Naive thymus-derived CD4-positive, alpha-beta T cell (primary cell): ENCODE measurements around the gene SLC38A1. TPM values are rescaled to one million over a fixed set of nuclear protein-coding genes. Genes with fewer than 3 reads are reported as not detected.
A peak's percentile ranks its signal among the peaks of the same experiment; 100 is the strongest.
"Not testable (repeated sequence)": the region's sequence is repeated elsewhere in the genome, so short reads cannot be mapped to it uniquely, and the experiment has no call there.

ENCODE experiments used
- ATAC-seq: fragments of 150-1000 bp; cut with Tn5 transposase; 2 replicates; pipeline ENCODE4 v1.10.0; 2021; ENCODE audit warnings: mild to moderate bottlenecking, moderate library complexity
- CTCF ChIA-PET: fragments of 350-600 bp; sonication (Branson Sonifier 250); formaldehyde crosslinking; loops from one replicate; lab custom pipeline; 2021; ENCODE audit warnings: antibody characterized with exemption; lab: Charles Lee
- POLR2A ChIA-PET: fragments of 350-600 bp; sonication (Branson Sonifier 250); formaldehyde crosslinking; loops from one replicate; lab custom pipeline; 2021; ENCODE audit warnings: antibody characterized with exemption, inconsistent platforms; lab: Charles Lee
- DNase-seq, 9 donors: peaks; one replicate each; pipeline versions ENCODE4 v3.0.0 to v3.0.0-alpha.2; 2020 to 2022; ENCODE audit warnings: mixed read lengths in 1 of 9
- H3K27ac ChIP-seq: one replicate; pipeline ENCODE4 v1.7.0; 2013; ENCODE audit warnings: mild to moderate bottlenecking, low read depth, low read length, moderate library complexity
- H3K27me3 ChIP-seq, 2 donors: one replicate each; pipeline ENCODE4 v1.7.0; 2013; ENCODE audit warnings: low read length in 2 of 2, mild to moderate bottlenecking in 2 of 2, moderate library complexity in 2 of 2; ENCODE audit not compliant: control insufficient read depth in 2 of 2, insufficient read depth in 2 of 2
- H3K36me3 ChIP-seq, 3 experiments: 1 replicate in 2 of 3; 2 replicates in 1 of 3; pipeline ENCODE4 v1.7.0; 2013; ENCODE audit warnings: low read length in 3 of 3, mild to moderate bottlenecking in 3 of 3, moderate library complexity in 1 of 3; ENCODE audit not compliant: insufficient read depth in 3 of 3, control insufficient read depth in 2 of 3
- H3K4me1 ChIP-seq, 2 donors: one replicate each; pipeline ENCODE4 v1.7.0; 2013; ENCODE audit warnings: low read length in 2 of 2, mild to moderate bottlenecking in 2 of 2, moderate library complexity in 1 of 2; ENCODE audit not compliant: control insufficient read depth in 2 of 2, insufficient read depth in 2 of 2
- H3K4me3 ChIP-seq: 2 replicates; pipeline ENCODE4 v1.7.0; 2013; ENCODE audit warnings: mild to moderate bottlenecking, low read length
- H3K9me3 ChIP-seq, 3 experiments: 1 replicate in 2 of 3; 2 replicates in 1 of 3; pipeline ENCODE4 v1.7.0; 2013; ENCODE audit warnings: low read length in 3 of 3; ENCODE audit not compliant: control insufficient read depth in 2 of 3
- H3K27ac Mint-ChIP-seq, 9 donors: one replicate each; pipeline ENCODE4 v1.8.0; 2020 to 2022; ENCODE audit warnings: mixed read lengths in 9 of 9, mild to moderate bottlenecking in 8 of 9, moderate library complexity in 5 of 9, inconsistent platforms in 2 of 9
- H3K27me3 Mint-ChIP-seq, 5 donors: one replicate each; pipeline ENCODE4 v1.8.0; 2021 to 2022; ENCODE audit warnings: mixed read lengths in 5 of 5, mild to moderate bottlenecking in 1 of 5
- H3K36me3 Mint-ChIP-seq, 5 donors: one replicate each; pipeline ENCODE4 v1.8.0; 2020 to 2022; ENCODE audit warnings: mixed read lengths in 5 of 5, mild to moderate bottlenecking in 3 of 5, inconsistent platforms in 1 of 5
- H3K4me1 Mint-ChIP-seq, 7 donors: one replicate each; pipeline ENCODE4 v1.8.0; 2020 to 2022; ENCODE audit warnings: mixed read lengths in 7 of 7, mild to moderate bottlenecking in 3 of 7, inconsistent platforms in 1 of 7
- H3K4me3 Mint-ChIP-seq, 10 donors: one replicate each; pipeline ENCODE4 v1.8.0; 2020 to 2022; ENCODE audit warnings: mild to moderate bottlenecking in 10 of 10, mixed read lengths in 10 of 10, moderate library complexity in 6 of 10, inconsistent platforms in 2 of 10
- H3K9me3 Mint-ChIP-seq, 11 donors: one replicate each; pipeline ENCODE4 v1.8.0; 2020 to 2022; ENCODE audit warnings: mixed read lengths in 11 of 11, mild to moderate bottlenecking in 4 of 11, inconsistent platforms in 1 of 11, moderate library complexity in 1 of 11
- intact Hi-C, 2 donors: fragments of 100-400 bp; cut with micrococcal nuclease; formaldehyde crosslinking; loops; one replicate each; pipeline ENCODE4 v1.15.1; 2023
- polyA plus RNA-seq, 2 donors: library from polyadenylated mRNA; unstranded; fragments of 300-500 nt; fragmentation: Illumina TruSeq; gene quantifications; one replicate each; pipeline ENCODE4 v1.2.3, GENCODE V29; 2021
- total RNA-seq, 6 experiments: library from RNA in 5 of 6; stranded (reverse) in 5 of 6; gene quantifications; 1 replicate in 5 of 6; 2 replicates in 1 of 6; pipeline ENCODE4 v1.2.3 and lab custom pipeline; 2021 to 2026

Gene SLC38A1
- total and polyA plus RNA-seq, 7 experiments from 2014 or later = 172 to 283 (median 249) TPM

GRCh38 chr12:46259713-46260112 lies 9.1 kb downstream of the SLC38A1 start:
- Mint-ChIP-seq H3K9me3 (peaks cover 0 to 2% (median 0%) of the 10 kb centered on the region in 11 donors), H3K4me1 (peaks cover 0 to 43% (median 40%) of the 10 kb centered on the region in 7 donors), H3K27me3 (no peaks in the 10 kb centered on the region), H3K4me3 (no peak overlapping the region), H3K36me3 (peaks cover 0 to 33% (median 29%) of the 10 kb centered on the region in 5 donors), H3K27ac (no peak overlapping the region)
- ATAC-seq (no peak), DNase-seq (no peak)
- Histone ChIP-seq H3K4me1 (peaks cover 74 to 79% of the 10 kb centered on the region in 2 donors), H3K27me3 (no peaks in the 10 kb centered on the region), H3K9me3 (no peaks in the 10 kb centered on the region), H3K27ac (no peak overlapping the region), H3K36me3 (peaks cover 0 to 9% (median 6%) of the 10 kb centered on the region in 3 experiments), H3K4me3 (no peak overlapping the region)
- POLR2A ChIA-PET = interaction anchor here (0.7 to 6.0 kb wide), 3 partner anchors 10 to 42 kb away, joined by 4 to 30 read pairs (median 5); partner anchors contain the start of gene SLC38A1
- intact Hi-C loops = loop anchor here in 1 of 2 donors (10.0 kb wide), 2 partner anchors 105 to 1045 kb away; partner anchors contain the start of gene ANO6
- CTCF ChIA-PET = interaction anchor here (0.7 kb wide), 1 partner anchor 111 kb away, joined by 3 read pairs; no protein-coding TSS in a partner anchor

DNA sequence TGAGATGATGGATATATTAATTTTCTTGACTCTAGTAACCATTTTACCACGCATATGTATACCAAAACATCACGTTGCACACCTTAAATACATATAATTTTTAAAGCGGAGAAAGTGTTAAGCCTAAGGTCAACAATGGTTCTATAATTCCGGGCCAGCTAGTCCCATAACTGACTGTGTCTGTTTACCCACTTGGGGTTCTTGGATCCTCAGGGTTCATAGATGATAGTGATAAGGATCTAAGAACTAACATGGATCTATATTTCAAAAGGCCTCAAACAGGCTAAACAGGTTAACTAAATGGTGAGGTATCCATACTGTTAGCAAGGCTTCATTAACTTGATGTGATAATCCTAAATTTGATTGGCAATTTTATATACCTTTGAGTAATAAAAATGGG lies 9.8 kb downstream of the SLC38A1 start:
- peak overlapping the region in 2 of 10 donors; percentile 23 to 24 for H3K4me3 Mint-ChIP-seq
- ChIA-PET POLR2A (interaction anchor here (0.7 to 1.6 kb wide), 2 partner anchors 10 to 41 kb away, joined by 4 to 5 read pairs; partner anchors contain the start of gene SLC38A1), CTCF (no interaction called here)
- H3K27me3 Mint-ChIP-seq = no peaks in the 10 kb centered on the region
- peaks cover 0 to 2% (median 0%) of the 10 kb centered on the region in 11 donors for H3K9me3 Mint-ChIP-seq
- peak overlapping the region in 2 of 9 donors; percentile 7 to 55 for H3K27ac Mint-ChIP-seq
- no peak for DNase-seq
- ATAC-seq = no peak
- peaks cover 6 to 15% (median 6%) of the 10 kb centered on the region in 3 experiments for H3K36me3 ChIP-seq
- peaks cover 0 to 49% (median 45%) of the 10 kb centered on the region in 7 donors for H3K4me1 Mint-ChIP-seq
- H3K27me3 ChIP-seq = no peaks in the 10 kb centered on the region
- H3K36me3 Mint-ChIP-seq = peaks cover 0 to 39% (median 32%) of the 10 kb centered on the region in 5 donors
- peaks cover 73 to 76% of the 10 kb centered on the region in 2 donors for H3K4me1 ChIP-seq
- intact Hi-C loops = no loop called here
- no peak overlapping the region for H3K4me3 ChIP-seq
- no peak overlapping the region for H3K27ac ChIP-seq
- H3K9me3 ChIP-seq = no peaks in the 10 kb centered on the region

- Histone ChIP-seq H3K36me3 (peaks cover 6 to 22% (median 10%) of the 10 kb centered on the region in 3 experiments), H3K27me3 (no peaks in the 10 kb centered on the region), H3K4me3 (no peak overlapping the region), H3K27ac (no peak overlapping the region), H3K4me1 (peaks cover 66 to 69% of the 10 kb centered on the region in 2 donors), H3K9me3 (no peaks in the 10 kb centered on the region)
- Mint-ChIP-seq H3K27me3 (no peaks in the 10 kb centered on the region), H3K36me3 (peaks cover 2 to 49% (median 37%) of the 10 kb centered on the region in 5 donors), H3K9me3 (peaks cover 0 to 2% (median 0%) of the 10 kb centered on the region in 11 donors), H3K4me1 (peaks cover 0 to 59% (median 44%) of the 10 kb centered on the region in 7 donors), H3K4me3 (peak overlapping the region in 7 of 10 donors; percentile 19 to 79 (median 37)), H3K27ac (peak overlapping the region in 4 of 9 donors; percentile 45 to 72 (median 62))
- CTCF ChIA-PET = no interaction called here
- POLR2A ChIA-PET = interaction anchor here (1.2 kb wide), 1 partner anchor 40 kb away, joined by 5 read pairs; no protein-coding TSS in a partner anchor
- no peak for ATAC-seq
- intact Hi-C loops = loop anchor here in 1 of 2 donors (1.0 kb wide), 1 partner anchor 9 kb away; no protein-coding TSS in a partner anchor
- no peak for DNase-seq
Observed at GRCh38 chr12:46258129-46258528, 10.7 kb downstream of the SLC38A1 start.

DNA sequence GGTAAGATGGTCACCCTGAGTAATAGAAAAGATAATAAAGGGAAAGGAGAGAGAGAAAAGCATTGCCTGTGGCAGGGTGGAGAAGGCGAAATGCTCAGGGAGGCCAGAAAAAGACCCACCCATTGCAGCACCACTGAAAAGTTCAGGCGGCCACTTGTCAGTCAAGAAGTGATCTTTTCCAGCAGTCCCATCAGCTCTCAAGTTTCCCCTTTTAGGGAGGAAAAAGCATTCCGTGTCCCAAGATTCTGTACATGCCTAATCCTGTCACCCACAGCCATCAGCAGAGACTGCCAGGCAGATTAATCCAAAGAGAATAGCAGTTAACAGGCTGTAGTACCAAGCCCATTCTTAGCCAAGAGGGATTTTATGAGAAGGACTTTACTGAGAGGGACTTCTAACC lies 11.9 kb downstream of the SLC38A1 start:
- no peaks in the 10 kb centered on the region for H3K27me3 Mint-ChIP-seq
- Histone ChIP-seq H3K27ac (peak overlapping the region; percentile 40), H3K27me3 (no peaks in the 10 kb centered on the region), H3K4me1 (peaks cover 57 to 58% of the 10 kb centered on the region in 2 donors), H3K36me3 (peaks cover 6 to 24% (median 10%) of the 10 kb centered on the region in 3 experiments), H3K9me3 (no peaks in the 10 kb centered on the region), H3K4me3 (no peak overlapping the region)
- H3K4me1 Mint-ChIP-seq = peaks cover 3 to 66% (median 44%) of the 10 kb centered on the region in 7 donors
- no peak for ATAC-seq
- H3K36me3 Mint-ChIP-seq = peaks cover 7 to 58% (median 45%) of the 10 kb centered on the region in 5 donors
- intact Hi-C loops = no loop called here
- H3K9me3 Mint-ChIP-seq = peaks cover 0 to 4% (median 0%) of the 10 kb centered on the region in 11 donors
- DNase-seq = no peak
- peak overlapping the region; percentile 19 to 93 (median 70) for H3K27ac Mint-ChIP-seq
- CTCF ChIA-PET = no interaction called here
- peak overlapping the region in 9 of 10 donors; percentile 23 to 80 (median 63) for H3K4me3 Mint-ChIP-seq
- POLR2A ChIA-PET = interaction anchor here (0.6 to 2.4 kb wide), 3 partner anchors 9 to 24 kb away, joined by 3 to 18 read pairs (median 3); partner anchors contain the start of gene SLC38A1

DNA sequence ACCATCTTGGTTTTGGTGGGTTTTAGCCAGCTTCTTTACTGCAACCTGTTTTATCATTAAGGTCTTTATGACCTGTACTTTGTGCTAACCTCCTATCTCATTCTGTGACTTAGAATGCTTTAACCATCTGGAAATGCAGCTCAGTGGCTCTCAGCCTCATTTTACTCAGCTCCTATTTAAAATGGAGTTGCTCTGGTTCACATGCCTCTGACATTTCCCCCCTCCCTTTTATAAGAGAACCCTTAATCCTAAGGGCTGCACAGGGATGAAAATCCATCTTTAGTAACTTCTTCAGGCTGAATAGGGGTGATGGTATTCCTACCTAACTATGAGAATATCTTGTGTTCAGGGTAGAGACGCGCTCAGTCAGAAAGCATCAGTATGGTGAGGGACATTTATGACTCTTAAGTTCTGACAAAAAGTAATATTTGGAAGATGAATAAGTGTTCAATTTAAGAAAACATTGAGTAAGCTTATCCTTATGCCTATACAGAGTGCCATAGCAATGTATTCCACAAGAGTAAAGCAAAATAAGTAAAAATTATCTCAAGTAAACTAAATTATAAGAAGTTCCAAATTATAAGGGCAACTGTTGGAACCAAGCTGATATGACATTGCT lies 15.2 kb downstream of the SLC38A1 start:
- H3K4me1 Mint-ChIP-seq = peaks cover 35 to 91% (median 66%) of the 10 kb centered on the region in 7 donors
- H3K27me3 Mint-ChIP-seq = no peaks in the 10 kb centered on the region
- ChIA-PET POLR2A (interaction anchor here (1.1 kb wide), 1 partner anchor 8 kb away, joined by 4 read pairs; no protein-coding TSS in a partner anchor), CTCF (interaction anchor here (0.6 to 1.0 kb wide), 3 partner anchors 32 to 1067 kb away, joined by 3 read pairs; no protein-coding TSS in a partner anchor)
- Histone ChIP-seq H3K36me3 (peaks cover 6 to 24% (median 10%) of the 10 kb centered on the region in 3 experiments), H3K27ac (no peak overlapping the region), H3K4me3 (no peak overlapping the region), H3K4me1 (peaks cover 33 to 36% of the 10 kb centered on the region in 2 donors), H3K27me3 (no peaks in the 10 kb centered on the region), H3K9me3 (no peaks in the 10 kb centered on the region)
- H3K36me3 Mint-ChIP-seq = peaks cover 20 to 87% (median 76%) of the 10 kb centered on the region in 5 donors
- ATAC-seq = no peak
- no peak for DNase-seq
- intact Hi-C loops = loop anchor here (1.0 to 2.0 kb wide), 2 partner anchors 11 to 13 kb away; no protein-coding TSS in a partner anchor
- peaks cover under 1 to 24% (median 18%) of the 10 kb centered on the region in 11 donors for H3K9me3 Mint-ChIP-seq
- peak overlapping the region in 8 of 9 donors; percentile 32 to 86 (median 50) for H3K27ac Mint-ChIP-seq
- peak overlapping the region in 4 of 10 donors; percentile 14 to 34 (median 21) for H3K4me3 Mint-ChIP-seq

DNA sequence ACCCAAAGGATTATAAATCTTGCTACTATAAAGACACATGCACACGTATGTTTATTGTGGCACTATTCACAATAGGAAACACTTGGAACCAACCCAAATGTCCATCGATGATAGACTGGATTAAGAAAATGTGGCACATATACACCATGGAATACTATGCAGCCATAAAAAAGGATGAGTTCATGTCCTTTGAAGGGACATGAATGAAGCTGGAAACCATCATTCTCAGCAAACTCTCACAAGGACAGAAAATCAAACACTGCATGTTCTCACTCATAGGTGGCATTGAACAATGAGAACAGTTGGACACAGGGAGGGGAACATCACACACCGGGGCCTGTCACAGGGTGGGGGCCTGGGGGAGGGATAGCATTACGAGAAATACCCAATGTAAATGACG lies 16.8 kb downstream of the SLC38A1 start:
- intact Hi-C loops = loop anchor here in 1 of 2 donors (2.0 kb wide), 1 partner anchor 15 kb away; no protein-coding TSS in a partner anchor
- POLR2A ChIA-PET, H3K4me3 ChIP-seq, H3K9me3 ChIP-seq, H3K27me3 Mint-ChIP-seq, ATAC-seq, DNase-seq, H3K27me3 ChIP-seq, H3K27ac ChIP-seq, CTCF ChIA-PET: not testable (repeated sequence)
- peak overlapping the region in 2 of 10 donors; percentile 21 to 68 for H3K4me3 Mint-ChIP-seq
- Histone ChIP-seq H3K4me1 (peaks cover 18 to 23% of the 10 kb centered on the region in 2 donors), H3K36me3 (peaks cover under 1 to 17% (median 10%) of the 10 kb centered on the region in 3 experiments)
- peaks cover 48 to 92% (median 74%) of the 10 kb centered on the region in 7 donors for H3K4me1 Mint-ChIP-seq
- H3K36me3 Mint-ChIP-seq = peaks cover 34 to 92% (median 90%) of the 10 kb centered on the region in 5 donors
- peaks cover 7 to 41% (median 32%) of the 10 kb centered on the region in 11 donors for H3K9me3 Mint-ChIP-seq
- peak overlapping the region in 5 of 9 donors; percentile 21 to 83 (median 59) for H3K27ac Mint-ChIP-seq
